Measurements from ENCODE around the gene ACE.

GRCh38 chr17:63450551-63450950 is 26.3 kb upstream of the ACE start:
- TF ChIP-seq CTCF (conservative IDR thresholded peaks at IDR 0.05; ENCODE audit: low read depth, low read length) = no peak
- no peak for TF ChIP-seq EZH2 (IDR thresholded peaks at IDR 0.05; ENCODE audit: low read length, unreplicated experiment)

Data from PC-3 (cell line).